Measurements from ENCODE around the gene AXIN1.

Gene AXIN1

DNA sequence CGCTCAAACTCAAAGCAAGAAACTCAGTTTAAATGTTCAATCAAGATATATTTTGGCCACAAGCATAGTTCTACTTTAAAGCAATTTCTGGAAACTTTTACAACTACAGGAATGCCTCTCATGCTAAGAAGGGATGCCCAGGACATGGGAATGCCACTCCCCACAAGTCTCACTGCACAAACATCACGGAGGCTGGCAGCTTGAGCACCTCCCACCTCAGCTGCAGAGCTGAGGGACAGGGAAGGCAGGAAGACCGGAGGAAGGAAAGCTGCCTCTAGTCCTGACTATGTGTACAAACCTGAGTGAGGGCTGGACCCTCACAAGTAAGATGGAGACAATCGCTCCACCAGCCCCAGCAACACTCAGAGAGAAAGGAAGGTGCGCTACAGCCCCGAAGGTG, 5.3 kb downstream of the AXIN1 start:
- Histone ChIP-seq H4K20me1 (ENCODE audit: insufficient read depth, low read length, poor library complexity, severe bottlenecking) (peaks cover 4% of the 10 kb centered on the region), H3K4me1 (ENCODE audit: insufficient read depth, low read length, poor library complexity, severe bottlenecking) (peaks cover 37% of the 10 kb centered on the region), H3K9me2 (replicated peaks; ENCODE audit: low read depth, low read length) (no peaks in the 10 kb centered on the region), H2AFZ (ENCODE audit: low read length) (no peak overlapping the region), H3K9me3 (ENCODE audit: insufficient read depth, low read depth, low read length) (no peaks in the 10 kb centered on the region), H3K36me3 (ENCODE audit: insufficient read depth, low read length) (no peaks in the 10 kb centered on the region; the same call in 1 of the 2 replicates), H3K79me2 (ENCODE audit: insufficient read depth, low read length) (peaks cover 67% of the 10 kb centered on the region), H3K27me3 (ENCODE audit: insufficient read depth, low read length, poor library complexity, severe bottlenecking) (no peaks in the 10 kb centered on the region), H3F3A (ENCODE audit: low read depth) (no peaks in the 10 kb centered on the region), H3K4me3 (ENCODE audit: low read length, poor library complexity, severe bottlenecking) (no peak overlapping the region), H3K4me2 (ENCODE audit: low read depth, low read length, poor library complexity, severe bottlenecking) (peak overlapping the region; percentile 48), H3K9ac (ENCODE audit: low read depth, low read length, poor library complexity, severe bottlenecking) (no peak overlapping the region)
- TF ChIP-seq, protein P1, sequence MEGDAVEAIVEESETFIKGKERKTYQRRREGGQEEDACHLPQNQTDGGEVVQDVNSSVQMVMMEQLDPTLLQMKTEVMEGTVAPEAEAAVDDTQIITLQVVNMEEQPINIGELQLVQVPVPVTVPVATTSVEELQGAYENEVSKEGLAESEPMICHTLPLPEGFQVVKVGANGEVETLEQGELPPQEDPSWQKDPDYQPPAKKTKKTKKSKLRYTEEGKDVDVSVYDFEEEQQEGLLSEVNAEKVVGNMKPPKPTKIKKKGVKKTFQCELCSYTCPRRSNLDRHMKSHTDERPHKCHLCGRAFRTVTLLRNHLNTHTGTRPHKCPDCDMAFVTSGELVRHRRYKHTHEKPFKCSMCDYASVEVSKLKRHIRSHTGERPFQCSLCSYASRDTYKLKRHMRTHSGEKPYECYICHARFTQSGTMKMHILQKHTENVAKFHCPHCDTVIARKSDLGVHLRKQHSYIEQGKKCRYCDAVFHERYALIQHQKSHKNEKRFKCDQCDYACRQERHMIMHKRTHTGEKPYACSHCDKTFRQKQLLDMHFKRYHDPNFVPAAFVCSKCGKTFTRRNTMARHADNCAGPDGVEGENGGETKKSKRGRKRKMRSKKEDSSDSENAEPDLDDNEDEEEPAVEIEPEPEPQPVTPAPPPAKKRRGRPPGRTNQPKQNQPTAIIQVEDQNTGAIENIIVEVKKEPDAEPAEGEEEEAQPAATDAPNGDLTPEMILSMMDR (conservative IDR thresholded peaks at IDR 0.05; ENCODE audit: low read length) = no peak
- no peak for TF ChIP-seq EZH2phosphoT487 (IDR thresholded peaks at IDR 0.05; ENCODE audit: borderline replicate concordance)

DNA sequence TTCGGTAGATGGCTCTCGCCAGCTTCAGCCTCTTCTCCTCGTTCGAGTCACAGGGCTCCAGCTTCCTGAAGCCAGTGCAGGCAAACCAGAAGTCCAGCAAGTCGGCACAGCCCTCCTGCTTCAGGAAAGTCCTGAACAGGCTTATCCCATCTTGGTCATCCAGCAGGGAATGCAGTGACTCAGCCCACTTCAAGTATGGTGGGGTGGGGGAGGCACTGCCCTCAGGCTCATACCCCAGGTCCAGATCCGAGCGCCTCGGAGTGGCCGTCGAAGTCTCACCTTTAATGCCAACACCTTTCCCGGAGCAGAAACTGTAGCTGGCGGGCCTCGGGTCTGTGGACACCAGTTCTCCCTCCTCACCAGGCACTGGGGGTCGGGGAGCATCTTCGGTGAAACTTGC, 5.9 kb downstream of the AXIN1 start:
- Histone ChIP-seq H3K36me3 (ENCODE audit: insufficient read depth, low read length) (no peaks in the 10 kb centered on the region; the same call in 1 of the 2 replicates), H3K79me2 (ENCODE audit: insufficient read depth, low read length) (peaks cover 63% of the 10 kb centered on the region), H2AFZ (ENCODE audit: low read length) (no peak overlapping the region), H3K4me2 (ENCODE audit: low read depth, low read length, poor library complexity, severe bottlenecking) (no peak overlapping the region), H3K9me2 (replicated peaks; ENCODE audit: low read depth, low read length) (no peaks in the 10 kb centered on the region), H3K9me3 (ENCODE audit: insufficient read depth, low read depth, low read length) (no peaks in the 10 kb centered on the region), H3F3A (ENCODE audit: low read depth) (no peaks in the 10 kb centered on the region), H3K4me3 (ENCODE audit: low read length, poor library complexity, severe bottlenecking) (no peak overlapping the region), H3K27me3 (ENCODE audit: insufficient read depth, low read length, poor library complexity, severe bottlenecking) (no peaks in the 10 kb centered on the region), H3K9ac (ENCODE audit: low read depth, low read length, poor library complexity, severe bottlenecking) (no peak overlapping the region), H3K4me1 (ENCODE audit: insufficient read depth, low read length, poor library complexity, severe bottlenecking) (peaks cover 39% of the 10 kb centered on the region), H4K20me1 (ENCODE audit: insufficient read depth, low read length, poor library complexity, severe bottlenecking) (peaks cover 4% of the 10 kb centered on the region)
- TF ChIP-seq, protein P1 (conservative IDR thresholded peaks at IDR 0.05; ENCODE audit: low read length) = no peak
- no peak for TF ChIP-seq EZH2phosphoT487 (IDR thresholded peaks at IDR 0.05; ENCODE audit: borderline replicate concordance)

- H3K9ac ChIP-seq (ENCODE audit: low read depth, low read length, poor library complexity, severe bottlenecking) = no peak overlapping the region
- no peak overlapping the region for H2AFZ ChIP-seq (ENCODE audit: low read length)
- no peaks in the 10 kb centered on the region for H3K27me3 ChIP-seq (ENCODE audit: insufficient read depth, low read length, poor library complexity, severe bottlenecking)
- H3K4me2 ChIP-seq (ENCODE audit: low read depth, low read length, poor library complexity, severe bottlenecking) = no peak overlapping the region
- H3K4me1 ChIP-seq (ENCODE audit: insufficient read depth, low read length, poor library complexity, severe bottlenecking) = peaks cover 39% of the 10 kb centered on the region
- no peaks in the 10 kb centered on the region for H3K9me2 ChIP-seq (replicated peaks; ENCODE audit: low read depth, low read length)
- TF ChIP-seq EZH2phosphoT487 (IDR thresholded peaks at IDR 0.05; ENCODE audit: borderline replicate concordance) = no peak
- TF ChIP-seq, protein P1 (conservative IDR thresholded peaks at IDR 0.05; ENCODE audit: low read length) = no peak
- H3K4me3 ChIP-seq (ENCODE audit: low read length, poor library complexity, severe bottlenecking) = no peak overlapping the region
- no peaks in the 10 kb centered on the region for H3K9me3 ChIP-seq (ENCODE audit: insufficient read depth, low read depth, low read length)
- no peaks in the 10 kb centered on the region; the same call in 1 of the 2 replicates for H3K36me3 ChIP-seq (ENCODE audit: insufficient read depth, low read length)
- H3K79me2 ChIP-seq (ENCODE audit: insufficient read depth, low read length) = peaks cover 58% of the 10 kb centered on the region
- H3F3A ChIP-seq (ENCODE audit: low read depth) = no peaks in the 10 kb centered on the region
- peaks cover 4% of the 10 kb centered on the region for H4K20me1 ChIP-seq (ENCODE audit: insufficient read depth, low read length, poor library complexity, severe bottlenecking)
Observed at GRCh38 chr16:345772-346171, 6.8 kb downstream of the AXIN1 start.

Measured in Loucy (cell line).